ENCODE data around the gene TRPC5OS.

The TRPC5OS gene

GRCh38 chrX:111875881-111876280, at the start of gene TRPC5OS:
TRPC5OS (plus strand) TSS chrX:111876181; CDS start chrX:111901850, 25,669 bp downstream.
- CTCF ChIA-PET, result no interaction called here
- DNase-seq (ENCODE audit: low spot score), result no peak
- H3K27ac ChIP-seq, result no peak within 1 kb of the TSS
- no peak for TF ChIP-seq CTCF (conservative IDR thresholded peaks at IDR 0.05; ENCODE audit: low read depth)
- POLR2A ChIA-PET (ENCODE audit: low non-redundant PET), result no interaction called here

GRCh38 chrX:111829345-111829744, 46.6 kb upstream of the TRPC5OS start:
- no peak overlapping the region for H3K27ac ChIP-seq
- DNase-seq (ENCODE audit: low spot score), result no peak
- ChIA-PET CTCF (interaction anchor here (0.6 kb wide), 1 partner anchor 863 kb away, joined by 3 read pairs; no protein-coding TSS in a partner anchor), POLR2A (ENCODE audit: low non-redundant PET) (no interaction called here)
- no peak for TF ChIP-seq CTCF (conservative IDR thresholded peaks at IDR 0.05; ENCODE audit: low read depth)

- TF ChIP-seq CTCF (conservative IDR thresholded peaks at IDR 0.05; ENCODE audit: low read depth), result no peak
- ChIA-PET POLR2A (ENCODE audit: low non-redundant PET) (no interaction called here), CTCF (no interaction called here)
- no peak overlapping the region for H3K27ac ChIP-seq
- DNase-seq (ENCODE audit: low spot score), result no peak
These were observed 45.4 kb upstream of the TRPC5OS start for GRCh38 chrX:111830571-111830970.

- CTCF ChIA-PET, result no interaction called here
- POLR2A ChIA-PET (ENCODE audit: low non-redundant PET), result no interaction called here
- no peak for DNase-seq (ENCODE audit: low spot score)
These were observed 44.6 kb upstream of the TRPC5OS start for GRCh38 chrX:111831343-111831742.

GRCh38 chrX:111837197-111837596, 38.8 kb upstream of the TRPC5OS start:
- no peak for DNase-seq (ENCODE audit: low spot score)
- no peak overlapping the region for H3K27ac ChIP-seq
- POLR2A ChIA-PET (ENCODE audit: low non-redundant PET), result no interaction called here
- no peak for TF ChIP-seq CTCF (conservative IDR thresholded peaks at IDR 0.05; ENCODE audit: low read depth)
- CTCF ChIA-PET, result no interaction called here

More at GRCh38 chrX:111831343-111831742, 44.6 kb upstream of the TRPC5OS start:
- no peak overlapping the region for H3K27ac ChIP-seq
- no peak for TF ChIP-seq CTCF (conservative IDR thresholded peaks at IDR 0.05; ENCODE audit: low read depth)

GRCh38 chrX:111847491-111848133, 28.4 kb upstream of the TRPC5OS start:
- no peak for TF ChIP-seq CTCF (conservative IDR thresholded peaks at IDR 0.05; ENCODE audit: low read depth)
- ChIA-PET CTCF (no interaction called here), POLR2A (ENCODE audit: low non-redundant PET) (no interaction called here)
- DNase-seq (ENCODE audit: low spot score), result no peak
- H3K27ac ChIP-seq, result no peak overlapping the region

Measured in RWPE1 (cell line).